ENCODE measurements around the gene ARHGAP4.

- TF ChIP-seq CTCF (IDR thresholded peaks at IDR 0.05 in 4 of 5, conservative IDR thresholded peaks at IDR 0.05 in 1 of 5) (no peak), POLR2A (IDR thresholded peaks at IDR 0.05) (no peak)
Observed at GRCh38 chrX:153921070-153921469, 5.0 kb downstream of the ARHGAP4 start.
